ENCODE results near the gene NDUFAB1.
"Not testable (repeated sequence)": the region's sequence is repeated elsewhere in the genome, so short reads cannot be mapped to it uniquely, and the experiment has no call there.

The NDUFAB1 gene

DNA sequence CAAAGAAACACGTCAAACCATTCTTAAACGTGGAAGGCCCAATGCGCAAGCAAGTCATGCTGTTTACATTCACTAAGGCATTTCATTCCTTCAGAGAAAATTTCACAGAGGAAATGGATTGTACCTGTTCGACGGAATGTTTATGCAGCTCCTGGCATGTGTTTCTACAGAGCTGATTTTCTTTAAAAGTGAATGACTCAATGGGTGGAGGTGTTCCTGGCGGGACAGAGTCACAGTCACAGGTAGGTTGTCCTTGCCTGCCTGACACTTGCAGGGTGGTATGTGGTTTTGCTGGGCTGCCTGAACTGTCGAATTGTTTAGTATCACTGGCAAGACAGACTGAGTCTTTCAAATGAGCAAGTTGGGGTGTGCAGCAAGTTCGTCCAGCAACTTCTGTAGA is 33.4 kb upstream of the NDUFAB1 start:
- no peak for TF ChIP-seq ZFX (IDR thresholded peaks at IDR 0.05; ENCODE audit: borderline replicate concordance)
- TF ChIP-seq, protein P1, sequence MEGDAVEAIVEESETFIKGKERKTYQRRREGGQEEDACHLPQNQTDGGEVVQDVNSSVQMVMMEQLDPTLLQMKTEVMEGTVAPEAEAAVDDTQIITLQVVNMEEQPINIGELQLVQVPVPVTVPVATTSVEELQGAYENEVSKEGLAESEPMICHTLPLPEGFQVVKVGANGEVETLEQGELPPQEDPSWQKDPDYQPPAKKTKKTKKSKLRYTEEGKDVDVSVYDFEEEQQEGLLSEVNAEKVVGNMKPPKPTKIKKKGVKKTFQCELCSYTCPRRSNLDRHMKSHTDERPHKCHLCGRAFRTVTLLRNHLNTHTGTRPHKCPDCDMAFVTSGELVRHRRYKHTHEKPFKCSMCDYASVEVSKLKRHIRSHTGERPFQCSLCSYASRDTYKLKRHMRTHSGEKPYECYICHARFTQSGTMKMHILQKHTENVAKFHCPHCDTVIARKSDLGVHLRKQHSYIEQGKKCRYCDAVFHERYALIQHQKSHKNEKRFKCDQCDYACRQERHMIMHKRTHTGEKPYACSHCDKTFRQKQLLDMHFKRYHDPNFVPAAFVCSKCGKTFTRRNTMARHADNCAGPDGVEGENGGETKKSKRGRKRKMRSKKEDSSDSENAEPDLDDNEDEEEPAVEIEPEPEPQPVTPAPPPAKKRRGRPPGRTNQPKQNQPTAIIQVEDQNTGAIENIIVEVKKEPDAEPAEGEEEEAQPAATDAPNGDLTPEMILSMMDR (IDR thresholded peaks at IDR 0.05): no peak
- H3K27ac ChIP-seq: no peak overlapping the region

DNA sequence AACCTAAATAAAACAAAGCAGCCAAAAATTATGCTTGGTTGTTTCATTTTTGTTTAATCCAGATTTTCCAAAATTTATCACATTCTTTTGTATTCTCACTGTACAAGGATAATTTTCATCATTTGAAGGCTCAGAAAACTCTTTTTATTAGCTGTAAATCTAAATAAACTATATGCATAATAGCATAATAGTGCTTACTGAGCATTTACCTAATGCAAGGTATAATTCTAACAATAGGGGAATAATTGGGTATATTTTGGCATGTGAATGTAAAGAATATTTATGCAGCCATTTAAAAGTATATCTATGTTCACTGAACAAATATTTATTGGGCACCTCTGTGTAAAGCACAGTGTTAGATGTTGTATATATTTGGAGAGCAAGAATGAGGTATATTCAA is 28.0 kb upstream of the NDUFAB1 start:
- H3K27ac ChIP-seq: no peak overlapping the region
- TF ChIP-seq, protein P1 (IDR thresholded peaks at IDR 0.05): no peak
- TF ChIP-seq ZFX (IDR thresholded peaks at IDR 0.05; ENCODE audit: borderline replicate concordance): no peak

DNA sequence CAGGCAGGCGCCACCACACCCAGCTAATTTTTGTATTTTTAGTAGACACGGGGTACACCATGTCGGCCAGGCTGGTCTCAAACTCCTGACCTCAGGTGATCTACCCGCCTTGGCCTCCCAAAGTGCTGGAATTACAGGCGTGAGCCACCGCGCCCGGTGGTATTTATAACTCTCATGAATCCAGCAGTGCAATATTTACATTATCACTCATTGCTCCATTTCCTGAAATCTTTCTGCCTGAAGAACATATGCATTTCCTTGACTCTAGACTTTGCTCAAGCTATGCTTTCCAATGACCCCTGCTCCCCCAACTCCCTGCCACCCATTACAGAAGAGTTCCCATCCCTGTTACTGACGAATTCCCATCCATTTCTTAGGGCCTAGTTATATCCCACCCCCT is 19.7 kb upstream of the NDUFAB1 start:
- TF ChIP-seq, protein P1 (IDR thresholded peaks at IDR 0.05): no peak
- no peak for TF ChIP-seq ZFX (IDR thresholded peaks at IDR 0.05; ENCODE audit: borderline replicate concordance)
- no peak overlapping the region for H3K27ac ChIP-seq

DNA sequence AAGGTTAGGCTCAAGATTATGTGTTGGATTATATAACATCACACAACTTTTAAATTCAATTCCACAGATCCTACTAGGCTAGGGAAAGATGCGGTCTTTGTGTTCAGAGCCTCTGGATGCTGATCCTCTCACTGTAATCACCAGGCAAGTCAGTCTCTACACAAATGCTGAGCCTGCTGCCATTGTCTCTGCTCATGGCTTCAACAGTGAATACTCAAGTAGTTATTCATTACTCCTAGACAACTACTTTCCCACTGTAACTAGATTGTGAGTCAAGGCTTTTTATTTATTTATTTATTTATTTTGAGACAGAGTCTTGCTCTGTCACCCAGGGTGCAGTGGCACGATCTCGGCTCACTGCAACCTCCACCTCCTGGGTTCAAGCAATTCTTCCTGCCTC is 15.8 kb upstream of the NDUFAB1 start:
- no peak overlapping the region for H3K27ac ChIP-seq
- TF ChIP-seq ZFX (IDR thresholded peaks at IDR 0.05; ENCODE audit: borderline replicate concordance): no peak
- TF ChIP-seq, protein P1 (IDR thresholded peaks at IDR 0.05): no peak

DNA sequence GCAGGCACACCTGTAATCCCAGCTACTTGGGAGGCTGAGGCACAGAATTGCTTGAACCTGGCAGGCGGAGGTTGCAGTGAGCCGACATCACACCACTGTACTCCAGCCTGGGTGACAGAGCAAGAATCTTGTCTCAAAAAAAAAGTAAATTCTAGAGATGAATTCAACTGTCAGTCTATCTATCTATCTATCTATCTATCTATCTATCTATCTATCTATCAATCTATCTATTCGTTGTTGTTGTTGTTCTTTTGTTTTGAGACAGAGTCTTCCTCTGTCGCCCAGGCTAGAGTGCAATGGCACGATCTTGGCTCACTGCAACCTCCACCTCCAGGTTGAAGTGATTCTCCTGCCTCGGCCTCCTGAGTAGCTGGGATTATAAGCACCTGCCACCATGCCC is 14.8 kb upstream of the NDUFAB1 start:
- H3K27ac ChIP-seq: not testable (repeated sequence)

DNA sequence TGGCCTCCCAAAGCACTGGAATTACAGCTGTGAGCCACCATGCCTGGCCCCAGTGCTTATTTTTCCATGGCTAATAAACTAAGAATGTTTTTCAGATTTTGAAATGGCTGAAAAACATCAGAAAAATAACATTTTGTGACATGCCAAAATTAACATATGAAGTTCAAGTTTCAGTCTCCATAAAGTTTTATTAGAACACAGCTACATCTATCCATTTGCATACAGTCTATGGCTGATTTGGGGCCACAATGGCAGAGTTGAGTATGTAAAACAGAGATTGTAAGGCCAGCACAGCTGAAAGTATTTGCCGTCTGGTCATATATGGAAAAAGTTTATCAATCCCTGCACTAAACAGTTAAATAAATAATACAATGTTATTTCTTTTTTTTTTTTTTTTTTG is 13.8 kb upstream of the NDUFAB1 start:
- no peak for TF ChIP-seq ZFX (IDR thresholded peaks at IDR 0.05; ENCODE audit: borderline replicate concordance)
- TF ChIP-seq, protein P1 (IDR thresholded peaks at IDR 0.05): no peak
- no peak overlapping the region for H3K27ac ChIP-seq

DNA sequence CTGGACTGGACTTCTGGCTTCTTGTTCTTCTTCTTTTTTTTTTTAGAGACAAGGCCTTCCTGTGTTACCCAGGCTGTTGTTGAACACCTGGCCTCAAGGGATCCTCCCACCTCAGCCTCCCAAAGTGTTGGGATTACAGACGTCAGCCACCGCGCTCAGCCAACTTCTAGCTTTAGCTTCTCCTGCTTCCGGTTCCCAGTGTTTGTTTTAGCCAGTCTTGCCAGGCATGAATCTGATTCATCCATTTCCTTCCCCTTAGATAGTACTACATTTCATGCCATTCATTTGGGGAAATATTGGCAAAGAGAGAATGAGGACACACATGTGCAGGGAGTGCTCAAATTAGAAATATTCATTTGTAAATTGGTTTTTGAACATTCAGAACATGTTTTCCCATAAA is 12.1 kb upstream of the NDUFAB1 start:
- TF ChIP-seq, protein P1 (IDR thresholded peaks at IDR 0.05): no peak
- no peak for TF ChIP-seq ZFX (IDR thresholded peaks at IDR 0.05; ENCODE audit: borderline replicate concordance)
- no peak overlapping the region for H3K27ac ChIP-seq

DNA sequence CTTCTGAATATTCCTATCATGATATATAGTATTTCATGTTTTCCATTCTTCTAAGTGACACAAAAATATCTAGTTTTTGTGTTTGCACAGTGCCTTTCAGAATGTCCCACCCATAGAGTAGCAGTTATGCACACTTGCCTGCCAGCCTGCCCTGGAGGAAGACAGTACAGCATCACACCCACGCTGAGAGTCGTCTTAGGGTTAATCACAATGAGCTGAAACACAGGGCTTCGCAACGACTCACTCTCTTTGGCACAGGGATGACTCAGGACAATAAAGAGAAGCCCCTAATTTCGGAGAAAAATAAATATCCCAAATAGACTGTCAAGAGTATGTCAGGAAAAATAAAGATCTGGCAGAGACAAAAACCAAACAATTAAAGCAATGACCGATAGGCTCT is 11.6 kb upstream of the NDUFAB1 start:
- no peak overlapping the region for H3K27ac ChIP-seq
- TF ChIP-seq, protein P1 (IDR thresholded peaks at IDR 0.05): no peak
- no peak for TF ChIP-seq ZFX (IDR thresholded peaks at IDR 0.05; ENCODE audit: borderline replicate concordance)

All from 22Rv1 (cell line).